Measurements from ENCODE around the gene C10orf90.

C10orf90 gene

GRCh38 chr10:126673565-126673964 is 3.1 kb upstream of the C10orf90 start:
- DNase-seq (ENCODE audit: extremely low read depth, low read depth) = no peak
- no peak for TF ChIP-seq CTCF (IDR thresholded peaks at IDR 0.05; ENCODE audit: low read depth, low read length)

GRCh38 chr10:126671402-126671975 is 996 bp upstream of the C10orf90 start:
- no peak for DNase-seq (ENCODE audit: extremely low read depth, low read depth)
- no peak for TF ChIP-seq CTCF (IDR thresholded peaks at IDR 0.05; ENCODE audit: low read depth, low read length)

- DNase-seq (ENCODE audit: extremely low read depth, low read depth) = no peak
- no peak for TF ChIP-seq CTCF (IDR thresholded peaks at IDR 0.05; ENCODE audit: low read depth, low read length)
Measured at GRCh38 chr10:126670895-126671261, 385 bp upstream of the C10orf90 start.

- no peak for DNase-seq (ENCODE audit: extremely low read depth, low read depth)
- TF ChIP-seq CTCF (IDR thresholded peaks at IDR 0.05; ENCODE audit: low read depth, low read length) = no peak
Measured at GRCh38 chr10:126669168-126669567, 1.3 kb downstream of the C10orf90 start.

- no peak for TF ChIP-seq CTCF (IDR thresholded peaks at IDR 0.05; ENCODE audit: low read depth, low read length)
- DNase-seq (ENCODE audit: extremely low read depth, low read depth) = no peak
Measured at GRCh38 chr10:126668505-126668904, 2.0 kb downstream of the C10orf90 start.

- no peak for TF ChIP-seq CTCF (IDR thresholded peaks at IDR 0.05; ENCODE audit: low read depth, low read length)
- DNase-seq (ENCODE audit: extremely low read depth, low read depth) = no peak
Measured at GRCh38 chr10:126667568-126667967, 2.9 kb downstream of the C10orf90 start.

GRCh38 chr10:126665207-126665606 is 5.3 kb downstream of the C10orf90 start:
- no peak for DNase-seq (ENCODE audit: extremely low read depth, low read depth)
- no peak for TF ChIP-seq CTCF (IDR thresholded peaks at IDR 0.05; ENCODE audit: low read depth, low read length)
